Activated CD4-positive, CD25-positive, alpha-beta regulatory T cell treated with anti-CD3 and anti-CD28 coated beads, Interleukin-2, amount 50 U/mL, for 72 hours (primary cell): ENCODE measurements around the gene CCNG1.
"Not testable (repeated sequence)": the region's sequence is repeated elsewhere in the genome, so short reads cannot be mapped to it uniquely, and the experiment has no call there.

ENCODE experiments used
- DNase-seq: peaks from one replicate; pipeline ENCODE4 v3.0.0; 2021

The CCNG1 gene, protein sequence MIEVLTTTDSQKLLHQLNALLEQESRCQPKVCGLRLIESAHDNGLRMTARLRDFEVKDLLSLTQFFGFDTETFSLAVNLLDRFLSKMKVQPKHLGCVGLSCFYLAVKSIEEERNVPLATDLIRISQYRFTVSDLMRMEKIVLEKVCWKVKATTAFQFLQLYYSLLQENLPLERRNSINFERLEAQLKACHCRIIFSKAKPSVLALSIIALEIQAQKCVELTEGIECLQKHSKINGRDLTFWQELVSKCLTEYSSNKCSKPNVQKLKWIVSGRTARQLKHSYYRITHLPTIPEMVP

DNA sequence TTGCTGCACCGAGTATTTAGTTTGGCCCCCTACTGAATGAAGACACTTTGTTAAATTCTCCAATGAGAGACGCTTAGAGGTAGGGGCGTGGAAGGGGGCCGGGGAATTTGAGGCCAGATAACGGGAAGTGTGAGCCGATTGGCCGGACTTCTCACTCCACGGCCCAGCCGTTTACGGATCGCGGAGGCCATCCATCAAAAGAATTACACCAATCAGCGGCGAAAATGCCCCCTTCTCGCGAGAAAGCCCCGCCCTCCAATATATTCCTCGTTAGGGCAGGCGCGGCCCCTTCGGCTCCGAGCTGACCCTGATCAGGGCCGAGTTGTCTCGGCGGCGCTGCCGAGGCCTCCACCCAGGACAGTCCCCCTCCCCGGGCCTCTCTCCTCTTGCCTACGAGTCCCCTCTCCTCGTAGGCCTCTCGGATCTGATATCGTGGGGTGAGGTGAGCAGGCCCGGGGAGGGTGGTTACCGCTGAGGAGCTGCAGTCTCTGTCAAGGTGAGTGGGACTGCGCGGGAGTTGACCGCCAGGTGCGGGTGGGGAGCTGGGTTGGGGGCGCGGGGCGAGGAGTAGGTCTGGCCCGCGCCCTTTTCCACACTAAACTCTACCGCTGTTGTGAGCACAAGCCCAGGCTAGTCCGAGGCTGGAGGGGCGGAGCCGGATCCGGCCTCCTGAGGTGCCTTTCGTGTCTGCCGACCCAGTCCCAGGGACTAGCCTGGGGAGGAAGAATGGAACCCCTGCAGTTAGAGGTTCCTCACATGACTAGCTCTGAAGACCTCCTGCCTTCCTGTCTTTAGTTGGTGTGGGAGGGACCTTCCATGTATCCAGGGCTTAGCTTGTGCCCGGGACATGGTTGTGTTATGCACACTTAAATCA, at the start of gene CCNG1:
CCNG1 (plus strand) TSS at position 287 of the 874 bp plus-strand sequence. CDS start 1,662 bp downstream, outside the sequence.
- peak; percentile 85 for DNase-seq

DNA sequence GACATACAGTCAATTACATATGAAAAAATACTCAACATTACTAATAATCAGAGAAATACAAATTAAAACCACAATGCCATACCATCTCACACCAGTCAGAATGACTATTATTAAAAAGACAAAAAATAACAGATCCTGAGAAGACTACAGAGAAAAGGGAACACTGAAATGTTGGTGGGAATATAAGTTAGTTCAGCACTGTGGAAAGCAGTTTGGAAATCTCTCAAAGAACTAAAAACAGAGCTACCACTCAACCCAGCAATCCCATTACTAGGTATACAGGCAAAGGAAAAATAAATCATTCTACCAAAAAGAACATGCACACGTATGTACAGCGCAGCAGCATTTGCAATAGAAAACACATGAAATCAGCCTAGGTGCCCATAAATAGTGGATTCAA, 41.6 kb upstream of the CCNG1 start:
- no peak for DNase-seq

GRCh38 chr5:163396818-163397340, 40.5 kb upstream of the CCNG1 start:
- DNase-seq: not testable (repeated sequence)

GRCh38 chr5:163397354-163397753, 40.0 kb upstream of the CCNG1 start:
- no peak for DNase-seq

DNA sequence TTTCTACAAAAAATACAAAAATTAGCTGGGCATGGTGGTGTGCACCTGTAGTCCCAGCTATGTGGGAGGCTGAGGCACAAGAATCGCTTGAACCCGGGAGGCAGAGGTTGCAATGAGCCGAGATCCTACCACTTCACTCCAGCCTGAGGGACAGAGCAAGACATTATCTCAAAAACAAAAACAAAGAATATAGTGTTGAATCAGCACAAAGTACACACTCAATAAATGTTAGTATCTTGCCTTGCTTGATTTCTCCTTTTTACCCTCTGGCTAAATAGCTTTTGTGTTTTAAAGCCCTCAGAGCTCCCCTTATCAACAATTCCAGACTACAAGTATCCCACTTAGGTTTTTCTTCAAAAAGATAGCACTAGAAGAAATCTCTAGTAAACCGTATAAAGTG, 37.5 kb upstream of the CCNG1 start:
- no peak for DNase-seq

GRCh38 chr5:163401271-163401670, 36.1 kb upstream of the CCNG1 start:
- no peak for DNase-seq

DNA sequence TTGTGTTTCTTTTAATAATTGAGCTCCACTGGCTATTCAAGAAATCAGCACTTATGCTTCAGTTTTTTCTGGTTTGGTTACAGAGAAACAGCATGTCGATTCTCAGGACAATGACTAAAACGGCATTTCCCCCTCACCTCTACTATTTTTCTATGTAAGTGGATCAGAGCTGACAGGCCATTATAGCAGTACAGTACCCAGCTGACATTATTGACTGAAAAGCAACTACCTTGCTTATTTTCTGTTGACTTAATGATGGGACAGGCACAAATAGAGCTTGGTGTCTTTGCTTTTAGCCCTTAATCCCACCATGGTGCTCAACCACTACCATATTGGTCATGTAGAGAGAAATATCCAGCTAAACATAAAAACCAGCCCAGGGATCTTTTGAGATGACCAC, 35.4 kb upstream of the CCNG1 start:
- DNase-seq: no peak

DNA sequence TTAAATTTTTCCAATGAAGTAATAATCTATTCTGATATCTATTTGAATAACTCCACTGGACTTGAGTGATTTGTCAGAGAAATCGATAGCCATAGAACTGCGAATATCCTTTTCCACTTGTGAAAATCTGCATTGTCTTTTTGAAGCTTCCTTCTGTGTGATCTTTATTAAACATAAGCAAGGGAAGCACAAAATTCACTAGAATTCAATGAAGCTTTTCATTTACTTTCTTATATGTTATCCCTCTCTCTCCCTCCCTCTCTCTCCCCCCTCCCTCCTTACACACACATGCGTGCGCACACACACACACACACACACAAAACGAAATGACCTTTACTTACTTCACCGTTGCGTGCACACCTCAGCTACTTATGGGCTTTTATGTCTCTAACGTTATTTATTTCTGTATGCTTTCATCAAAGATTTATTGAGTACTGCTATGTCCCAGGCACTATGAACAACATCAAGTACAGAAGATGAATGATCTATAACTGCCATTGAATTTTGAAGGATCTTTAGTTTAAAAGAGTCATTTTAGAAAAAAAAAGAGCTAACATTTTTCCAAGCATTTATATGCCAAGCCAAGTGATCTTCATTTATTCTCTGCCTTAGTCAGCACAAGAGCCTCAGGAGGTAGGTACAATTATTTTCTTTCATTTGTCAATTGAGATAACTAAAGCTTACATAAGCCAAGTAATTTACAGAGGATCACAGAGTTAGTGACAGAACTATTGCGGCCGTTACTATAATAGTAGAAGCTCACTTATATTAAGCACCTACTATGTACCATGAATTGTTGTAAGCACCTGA, 32.8 kb upstream of the CCNG1 start:
- DNase-seq: no peak

DNA sequence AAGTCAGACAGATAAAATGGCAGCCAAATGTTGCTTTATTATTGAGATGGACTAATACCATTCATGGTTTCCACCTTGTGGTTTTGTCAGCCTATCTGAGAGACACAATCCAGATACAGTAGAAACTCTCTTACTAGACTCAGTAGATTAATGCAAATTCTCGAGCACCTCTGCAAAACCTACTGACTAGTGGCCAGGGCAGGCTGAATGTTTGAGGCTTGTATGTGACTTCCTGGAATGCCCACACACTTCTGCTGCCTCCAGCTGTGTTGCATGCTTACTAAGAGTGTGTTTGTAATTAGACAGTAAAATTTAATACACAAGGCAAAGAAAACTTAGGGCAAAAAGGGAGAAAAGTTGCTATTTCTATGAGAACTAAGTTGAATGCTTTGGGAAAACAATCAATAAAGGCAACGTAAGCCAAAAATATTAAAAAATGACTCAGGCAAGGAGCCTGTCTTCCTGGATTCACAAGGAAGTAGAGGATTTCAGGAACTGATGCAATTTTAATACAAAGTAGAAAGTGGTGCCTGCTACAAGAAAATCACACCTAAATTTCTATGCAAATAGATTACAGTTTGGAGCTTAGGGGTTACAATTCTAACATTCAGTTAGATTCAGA, 30.2 kb upstream of the CCNG1 start:
- no peak for DNase-seq

DNA sequence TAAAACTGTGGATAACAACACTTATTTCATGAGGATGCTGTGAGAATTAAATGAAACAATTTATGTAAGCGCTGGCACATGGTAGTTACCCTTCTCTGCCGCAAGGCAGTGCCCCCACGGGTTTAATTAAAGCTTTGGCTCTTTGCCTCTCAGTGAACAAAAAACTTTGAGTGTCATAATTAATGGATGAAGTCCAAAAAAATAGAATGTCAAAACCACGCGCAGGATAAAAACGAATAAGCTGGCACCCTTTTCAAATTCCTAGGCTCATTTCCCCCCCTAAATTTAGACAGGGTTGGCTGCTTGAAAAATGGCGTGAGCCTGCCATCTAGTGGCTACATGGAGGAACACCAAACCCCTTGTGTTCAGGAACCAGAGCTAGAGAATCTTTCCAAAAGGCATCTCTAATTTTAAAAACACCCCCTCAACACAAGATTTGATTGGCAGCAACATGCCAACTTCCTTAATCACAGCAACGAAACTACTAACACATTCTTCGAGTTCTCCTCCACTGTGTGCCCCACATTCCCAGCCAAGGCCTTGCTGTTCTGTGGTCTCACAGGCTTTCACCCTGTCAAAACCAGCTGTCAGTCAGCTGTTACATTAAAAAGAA, 29.0 kb upstream of the CCNG1 start:
- peak; percentile 37 for DNase-seq

DNA sequence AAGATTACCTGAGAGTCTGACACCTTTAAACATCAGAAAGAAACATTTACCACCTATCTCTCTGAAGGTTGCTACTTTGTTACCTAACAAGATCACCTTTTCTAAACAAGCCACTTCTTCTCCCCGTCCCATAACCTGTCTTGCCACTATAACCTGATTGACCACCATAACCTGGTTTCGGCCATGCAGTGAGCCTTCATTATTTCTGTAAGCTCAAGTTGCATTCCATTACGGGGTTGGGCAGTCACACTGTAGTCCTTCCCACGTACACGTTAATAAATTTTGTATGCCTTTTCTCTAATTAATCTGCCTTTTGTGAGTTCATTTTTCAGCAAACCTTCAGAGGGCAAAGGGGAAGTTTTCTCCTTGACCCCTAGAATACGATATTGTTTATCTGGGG, 28.0 kb upstream of the CCNG1 start:
- DNase-seq: no peak

DNA sequence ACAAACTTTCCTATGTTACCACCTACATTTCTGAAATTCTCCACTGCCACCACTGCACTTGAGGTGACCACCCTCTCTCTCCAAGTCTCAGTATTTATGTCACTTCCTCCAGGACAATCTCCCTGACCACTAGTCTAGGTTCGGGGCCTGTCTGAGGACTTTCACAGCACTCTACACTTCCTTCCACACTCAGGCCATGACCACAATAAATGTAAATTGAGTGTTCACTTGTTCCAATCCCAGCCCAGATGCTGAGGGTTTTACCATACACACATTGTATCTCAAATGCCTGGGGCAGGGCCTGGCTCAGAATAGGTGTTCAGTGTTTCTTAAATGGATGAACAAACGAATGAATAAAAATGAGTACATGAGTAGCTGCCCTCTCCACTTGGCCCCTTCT, 26.9 kb upstream of the CCNG1 start:
- DNase-seq: no peak

DNA sequence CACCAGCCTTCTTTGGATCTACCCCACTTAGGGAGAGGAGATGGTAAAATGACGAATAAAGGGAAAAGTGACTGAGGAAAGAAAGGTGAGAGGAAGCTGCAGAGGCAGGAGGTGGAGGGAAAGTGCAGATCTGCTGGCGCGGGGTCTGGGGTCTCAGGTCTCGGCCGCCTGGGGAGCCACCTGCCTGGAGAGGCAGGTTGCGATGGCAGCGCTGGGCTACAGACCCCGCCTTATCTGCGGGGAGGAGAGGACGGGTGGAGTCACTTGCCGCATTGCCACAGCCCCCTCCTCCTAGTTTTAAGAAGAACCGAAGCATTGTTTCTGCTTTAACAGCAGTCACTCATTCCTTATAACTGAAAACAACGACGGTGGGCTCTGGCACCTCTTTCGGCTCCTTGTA, 21.7 kb upstream of the CCNG1 start:
- not testable (repeated sequence) for DNase-seq

DNA sequence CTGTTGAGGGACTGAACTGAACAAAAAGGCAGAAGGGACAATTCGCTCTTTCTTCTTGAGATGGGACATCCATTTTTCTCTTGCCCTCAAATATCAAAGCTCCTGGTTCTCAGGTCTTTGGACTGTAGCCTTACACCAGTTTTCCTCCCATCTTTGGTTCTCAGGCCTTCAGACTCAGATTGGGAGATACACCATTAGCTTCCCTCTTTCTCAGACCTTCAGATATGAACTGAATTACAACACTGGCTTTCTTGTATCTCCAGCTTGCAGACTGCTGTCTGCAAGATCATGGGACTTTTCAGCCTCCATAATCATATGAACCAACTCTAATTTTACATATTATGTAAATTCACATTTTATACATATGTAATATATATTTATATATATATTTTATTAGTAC, 12.6 kb upstream of the CCNG1 start:
- DNase-seq: no peak

GRCh38 chr5:163426128-163426527, 11.3 kb upstream of the CCNG1 start:
- DNase-seq: not testable (repeated sequence)

GRCh38 chr5:163432544-163432943, 4.9 kb upstream of the CCNG1 start:
- DNase-seq: no peak

GRCh38 chr5:163433271-163433670, 4.1 kb upstream of the CCNG1 start:
- DNase-seq: no peak

GRCh38 chr5:163434401-163434866, 3.0 kb upstream of the CCNG1 start:
- no peak for DNase-seq

GRCh38 chr5:163436515-163436914, 880 bp upstream of the CCNG1 start:
- no peak for DNase-seq

GRCh38 chr5:163437011-163437308, 435 bp upstream of the CCNG1 start:
- DNase-seq: no peak

- no peak for DNase-seq
These were observed 1.7 kb downstream of the CCNG1 start for GRCh38 chr5:163439092-163439425.

- DNase-seq: no peak
These were observed 3.6 kb downstream of the CCNG1 start for GRCh38 chr5:163440954-163441353.
